Measurements from ENCODE around the gene CNTD1.

DNA sequence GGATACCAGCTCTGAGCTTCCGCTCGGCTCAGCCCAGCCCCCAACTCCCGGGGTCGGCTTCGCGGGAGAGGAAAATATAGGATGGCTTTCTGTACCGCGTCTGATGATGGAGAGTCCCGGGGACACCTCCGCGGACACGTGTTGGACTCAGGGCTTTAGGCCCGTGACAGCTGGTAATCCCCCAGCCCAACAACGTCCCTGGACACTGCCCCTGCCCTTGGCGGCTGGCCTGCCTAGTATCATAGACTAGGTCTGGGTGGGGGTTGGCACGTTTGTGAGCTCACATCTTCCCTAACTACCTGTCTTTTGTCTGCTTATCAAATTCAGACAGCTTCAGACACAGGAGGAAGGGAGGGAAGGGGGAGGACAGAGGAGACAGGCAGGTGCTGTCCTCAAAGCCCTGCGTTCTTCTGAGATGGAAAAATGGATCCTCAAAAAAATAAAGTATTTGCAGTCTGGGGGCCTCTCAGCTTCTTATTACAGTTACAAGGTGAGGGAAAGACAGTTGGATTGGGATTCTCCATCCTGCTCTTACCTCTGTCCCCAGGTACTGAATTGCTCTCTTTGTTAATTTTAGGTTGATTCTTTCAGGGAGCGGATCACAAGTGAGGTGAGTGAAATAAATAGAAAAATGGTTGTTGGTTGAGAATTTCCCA is 35.2 kb downstream of the CNTD1 start:
- no peak for TF ChIP-seq CTCF (IDR thresholded peaks at IDR 0.05; ENCODE audit: borderline replicate concordance, extremely low read depth, low read length, poor library complexity, severe bottlenecking)
- TF ChIP-seq EZH2 (IDR thresholded peaks at IDR 0.05; ENCODE audit: borderline replicate concordance, low read depth, low read length, severe bottlenecking), result no peak
